ENCODE measurements around the gene ROBO1.
"Not testable (repeated sequence)": the region's sequence is repeated elsewhere in the genome, so short reads cannot be mapped to it uniquely, and the experiment has no call there.

Gene ROBO1

DNA sequence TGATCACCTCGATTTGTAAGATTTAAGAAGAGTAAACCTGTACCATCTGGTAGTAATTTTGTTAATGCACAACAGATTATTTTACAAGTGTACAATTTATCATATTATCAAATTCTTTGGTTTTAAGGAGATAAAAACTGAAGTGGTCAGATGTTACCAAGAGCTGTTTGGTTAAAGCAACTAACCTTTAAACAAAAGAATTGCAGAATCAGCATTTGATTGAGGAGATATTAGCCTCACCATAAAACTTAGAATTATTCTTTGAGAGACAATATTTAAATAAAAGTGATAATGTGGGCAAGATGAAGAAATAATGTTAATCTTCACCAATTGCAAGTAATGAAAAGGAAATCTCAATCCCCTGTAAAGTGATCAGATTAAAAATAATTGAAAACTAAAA, 1034.9 kb downstream of the ROBO1 start:
- no peak for DNase-seq (ENCODE audit: low spot score)

GRCh38 chr3:78732471-78732870, 1035.3 kb downstream of the ROBO1 start:
- DNase-seq (ENCODE audit: low spot score), result no peak

DNA sequence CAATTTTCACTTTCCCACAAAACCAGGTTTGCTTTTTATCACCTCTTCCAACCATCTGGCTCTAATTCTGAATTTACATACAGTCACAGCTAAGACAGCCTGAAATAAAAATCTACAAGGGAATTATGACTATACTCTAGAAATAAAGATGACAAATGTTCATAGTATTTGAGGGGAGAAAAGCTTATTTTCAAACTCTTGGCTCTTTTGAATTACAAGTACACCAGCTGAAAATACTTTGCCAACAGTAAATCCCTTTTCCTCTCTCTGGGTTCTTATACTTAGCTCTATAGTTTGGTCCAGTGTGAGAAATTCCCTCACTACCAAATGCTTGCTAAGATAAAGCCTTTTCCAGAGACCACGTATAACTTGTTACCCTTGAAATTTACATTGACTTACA, 1037.9 kb downstream of the ROBO1 start:
- no peak for DNase-seq (ENCODE audit: low spot score)

DNA sequence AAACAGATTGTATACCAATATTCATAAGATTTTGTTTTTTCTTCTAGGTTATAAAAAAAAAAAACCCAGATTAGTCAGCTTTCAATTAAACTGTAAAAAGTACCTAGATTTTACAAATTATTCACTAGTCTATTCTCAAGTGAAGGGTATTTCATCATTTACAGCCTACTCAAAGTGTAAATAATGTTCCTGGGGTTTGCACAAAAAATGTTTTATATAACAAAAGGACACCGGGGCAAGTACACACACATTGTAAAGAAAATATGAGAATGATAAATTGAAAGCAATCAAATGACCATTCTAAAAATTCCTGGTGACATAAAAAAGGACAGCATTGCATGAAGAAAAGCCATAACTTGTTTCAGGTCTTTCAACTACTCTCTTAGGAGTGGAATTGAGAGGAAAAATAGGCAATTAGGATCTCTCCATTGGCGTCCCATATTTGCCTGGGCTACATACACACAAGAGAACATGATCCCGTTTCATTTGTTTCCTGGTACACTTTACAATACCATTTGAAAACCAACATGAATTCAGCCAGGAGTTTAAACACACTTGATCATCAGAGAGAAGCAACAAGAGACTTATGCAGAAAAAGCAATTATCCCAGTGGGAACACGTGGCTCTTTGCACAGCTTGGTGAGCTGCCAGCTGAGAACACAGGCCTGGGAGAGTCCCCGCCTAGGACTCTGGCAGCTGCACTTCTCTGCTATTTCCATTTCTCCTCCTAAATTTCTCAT, 1039.2 kb downstream of the ROBO1 start:
- no peak for DNase-seq (ENCODE audit: low spot score)

GRCh38 chr3:78726545-78726944, 1041.3 kb downstream of the ROBO1 start:
- DNase-seq (ENCODE audit: low spot score), result no peak

- DNase-seq (ENCODE audit: low spot score), result no peak
Observed at GRCh38 chr3:78725703-78726246, 1042.0 kb downstream of the ROBO1 start.

DNA sequence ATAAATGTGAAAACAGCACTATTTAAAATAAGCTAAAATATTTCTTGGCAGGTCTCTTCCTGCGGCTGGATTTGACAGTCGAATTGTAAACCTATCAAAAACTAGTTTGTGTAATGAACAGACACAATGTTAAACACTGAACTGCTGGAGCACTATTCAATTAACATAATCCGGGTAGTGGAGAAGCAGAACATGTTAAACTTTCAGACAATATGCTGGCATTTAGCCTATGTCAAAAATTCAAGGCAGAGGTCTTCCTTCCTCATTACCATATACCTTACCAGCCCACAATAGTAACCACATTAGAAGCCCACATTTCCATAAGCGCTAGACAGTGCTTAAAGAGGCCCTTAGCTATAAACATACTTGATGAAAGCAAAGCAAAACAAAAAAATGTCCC, 1042.9 kb downstream of the ROBO1 start:
- no peak for DNase-seq (ENCODE audit: low spot score)

- DNase-seq (ENCODE audit: low spot score), result not testable (repeated sequence)
Observed at GRCh38 chr3:78724364-78724763, 1043.4 kb downstream of the ROBO1 start.

- DNase-seq (ENCODE audit: low spot score), result no peak
Observed at GRCh38 chr3:78721771-78722543, 1045.8 kb downstream of the ROBO1 start.

DNA sequence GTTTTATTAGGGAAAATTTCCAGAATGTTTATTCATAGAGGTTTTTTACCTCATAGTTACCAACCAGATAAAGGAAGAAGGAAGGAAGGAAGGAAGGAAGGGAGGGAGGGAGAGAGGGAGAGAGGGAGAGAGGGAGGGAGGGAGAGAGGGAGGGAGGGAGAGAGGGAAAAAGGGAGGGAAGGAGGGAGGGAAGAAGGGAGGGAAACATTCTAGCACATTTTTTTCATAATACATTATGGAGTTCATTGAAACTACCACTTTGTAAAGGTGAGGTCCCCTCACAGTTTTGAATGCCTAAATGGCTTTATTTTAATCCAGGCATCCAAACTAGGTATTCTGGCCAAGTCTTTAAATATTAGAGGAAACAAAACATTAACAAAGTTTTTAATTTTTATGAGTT, 1049.1 kb downstream of the ROBO1 start:
- DNase-seq (ENCODE audit: low spot score), result no peak

DNA sequence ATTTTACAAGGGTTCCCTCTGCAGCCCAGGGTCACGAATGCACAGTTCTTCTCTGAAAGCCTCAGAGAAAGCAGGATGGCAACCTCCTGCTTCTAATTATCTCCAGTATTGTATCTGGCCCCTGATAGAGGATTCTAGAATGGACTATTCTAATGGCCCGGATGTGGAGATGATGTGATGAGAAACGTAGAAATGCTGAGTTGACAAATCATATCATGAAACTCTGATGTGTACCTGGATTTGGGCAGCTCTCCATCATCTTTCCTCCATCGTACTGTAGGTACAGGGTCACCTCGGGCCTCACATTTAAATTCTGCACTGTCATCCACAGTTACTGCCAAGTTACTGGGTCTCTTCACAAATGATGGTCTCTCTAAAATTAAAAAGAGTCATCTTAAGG, 1050.8 kb downstream of the ROBO1 start:
- DNase-seq (ENCODE audit: low spot score), result no peak

DNA sequence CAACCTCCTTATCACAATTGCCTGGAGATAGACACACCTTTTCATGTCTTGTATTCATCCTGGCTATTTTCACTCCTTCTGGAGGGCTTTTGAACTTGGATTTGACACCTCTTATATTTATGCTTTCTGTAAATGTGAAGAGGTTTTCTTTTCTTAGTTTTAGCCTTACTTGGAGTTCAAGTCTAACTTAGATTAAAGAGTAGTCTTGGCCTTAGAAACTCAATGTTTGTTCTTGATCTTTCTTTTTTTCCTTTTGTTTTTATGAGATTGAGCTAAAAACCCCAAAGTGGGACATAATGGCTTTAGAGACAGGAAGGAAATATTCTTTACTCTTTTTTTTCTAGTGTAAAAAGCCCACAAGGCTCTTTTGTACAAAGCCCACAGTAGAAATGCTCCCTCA, 1054.9 kb downstream of the ROBO1 start:
- no peak for DNase-seq (ENCODE audit: low spot score)

GRCh38 chr3:78712270-78712669, 1055.5 kb downstream of the ROBO1 start:
- DNase-seq (ENCODE audit: low spot score), result no peak

GRCh38 chr3:78708565-78709073, 1059.2 kb downstream of the ROBO1 start:
- no peak for DNase-seq (ENCODE audit: low spot score)

- no peak for DNase-seq (ENCODE audit: low spot score)
Observed at GRCh38 chr3:78707609-78708008, 1060.2 kb downstream of the ROBO1 start.

DNA sequence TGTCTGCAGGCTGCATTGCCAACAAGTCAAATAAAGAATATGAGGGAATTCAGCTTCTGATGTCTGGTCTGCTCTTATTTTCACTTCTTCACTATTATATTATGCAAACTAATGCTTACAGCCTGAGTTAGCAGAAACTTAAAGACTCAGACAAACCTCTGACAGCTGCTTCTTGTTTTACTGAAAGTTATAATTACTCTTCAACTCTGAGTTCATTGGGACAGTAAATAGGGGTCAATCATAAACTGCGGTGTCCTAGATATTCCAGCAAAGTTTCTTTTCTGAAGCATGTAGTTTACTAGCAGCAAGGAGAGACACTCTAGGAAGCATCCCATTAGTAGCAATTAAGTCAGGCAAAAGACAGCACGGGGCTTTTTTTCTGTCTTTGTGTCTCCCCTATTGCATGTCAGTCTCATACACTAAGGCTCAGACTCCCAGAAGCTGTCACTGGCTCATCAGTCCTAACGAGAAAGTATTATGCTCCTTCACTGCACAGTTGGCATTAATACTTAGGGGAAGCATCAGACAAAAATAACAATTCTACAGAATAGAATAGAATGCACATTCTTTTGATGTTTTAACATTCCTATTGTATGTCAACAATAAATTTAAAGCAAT, 1060.8 kb downstream of the ROBO1 start:
- no peak for DNase-seq (ENCODE audit: low spot score)

- DNase-seq (ENCODE audit: low spot score), result no peak
Observed at GRCh38 chr3:78703944-78704343, 1063.9 kb downstream of the ROBO1 start.

- DNase-seq (ENCODE audit: low spot score), result no peak
Observed at GRCh38 chr3:78701537-78701936, 1066.3 kb downstream of the ROBO1 start.

DNA sequence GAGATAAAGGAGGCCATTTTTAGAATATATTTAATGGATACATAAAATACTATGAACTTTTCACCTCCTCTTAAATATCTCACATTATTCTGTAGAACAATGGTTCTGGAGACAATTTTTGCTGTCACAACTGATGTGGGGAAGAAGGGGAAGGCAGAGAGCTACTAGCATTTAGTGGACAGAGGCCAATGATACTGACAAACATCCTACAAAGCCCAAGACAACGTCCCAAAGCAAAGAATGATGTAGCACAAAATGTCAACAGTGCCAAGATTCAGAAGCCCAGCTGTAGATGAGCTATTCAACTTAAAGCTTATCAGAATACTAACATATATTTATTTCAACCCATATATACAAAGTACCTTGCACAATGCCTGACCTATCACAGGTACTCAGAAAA, 1069.4 kb downstream of the ROBO1 start:
- DNase-seq (ENCODE audit: low spot score), result no peak

DNA sequence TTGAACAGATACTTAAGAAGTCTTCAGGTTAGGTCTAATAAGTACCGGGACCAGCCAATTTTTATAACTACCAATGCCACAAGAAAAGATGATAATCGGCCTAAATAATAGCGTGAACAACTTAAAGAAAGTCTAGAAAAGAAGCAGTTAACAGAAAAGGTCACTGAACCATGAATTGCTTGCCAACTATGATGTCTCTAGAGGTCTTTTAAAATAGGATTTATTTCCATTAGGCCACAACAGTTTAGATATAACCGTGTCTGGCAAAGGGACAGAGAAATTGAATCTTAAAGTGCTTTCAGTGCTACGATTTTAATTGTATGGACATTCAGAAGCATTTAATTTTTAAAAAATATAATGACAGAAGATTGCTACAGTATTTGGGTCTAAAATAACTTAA, 1070.4 kb downstream of the ROBO1 start:
- DNase-seq (ENCODE audit: low spot score), result no peak

DNA sequence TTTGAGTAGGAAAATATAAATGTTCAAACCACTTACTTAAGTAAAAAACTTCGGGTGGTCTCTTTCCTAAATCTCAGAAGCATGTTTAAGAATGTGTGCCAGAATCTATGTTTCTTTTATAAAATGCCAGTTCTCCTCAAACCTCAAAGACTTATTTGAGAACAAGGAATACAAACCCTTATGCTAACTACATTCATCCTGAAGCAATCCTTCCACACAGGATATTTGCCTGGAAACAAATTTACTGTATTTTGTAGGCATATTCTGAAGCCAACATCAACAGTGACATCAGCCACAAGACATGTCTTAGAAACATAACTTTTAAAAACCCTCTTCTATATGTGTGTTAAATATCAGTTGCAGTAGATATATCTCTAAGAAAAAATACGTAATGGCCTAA, 1077.0 kb downstream of the ROBO1 start:
- no peak for DNase-seq (ENCODE audit: low spot score)

GRCh38 chr3:78689378-78689777, 1078.4 kb downstream of the ROBO1 start:
- no peak for DNase-seq (ENCODE audit: low spot score)

GRCh38 chr3:78687520-78687919, 1080.3 kb downstream of the ROBO1 start:
- no peak for DNase-seq (ENCODE audit: low spot score)

Measured in LoVo (cell line).